Measurements from ENCODE around the gene TMEFF2. TPM values are rescaled to one million over a fixed set of nuclear protein-coding genes. Genes with fewer than 3 reads are reported as not detected.

The TMEFF2 gene
- total and polyA plus RNA-seq, 2 donors from 2014 or later, result not detected

- H3K4me1 ChIP-seq (ENCODE audit: control insufficient read depth in 2 of 3, insufficient read depth in 2 of 3, low read depth in 1 of 3, low read length in 3 of 3), result no peaks in the 10 kb centered on the region
- TF ChIP-seq CTCF (IDR thresholded peaks at IDR 0.05; ENCODE audit: borderline replicate concordance, extremely low read depth, insufficient read depth), result no peak
- H3K36me3 ChIP-seq (ENCODE audit: control insufficient read depth in 2 of 3, insufficient read depth in 3 of 3, low read length in 3 of 3), result no peaks in the 10 kb centered on the region
- no peak overlapping the region for H3K9ac ChIP-seq (ENCODE audit: low read length in 3 of 3)
- no peak overlapping the region for H3K27ac ChIP-seq (ENCODE audit: low read depth in 2 of 2, low read length in 2 of 2)
- H3K9me3 ChIP-seq (ENCODE audit: control insufficient read depth in 2 of 3, insufficient read depth in 1 of 3, low read length in 3 of 3), result no peaks in the 10 kb centered on the region
- FAIRE-seq (no peak), DNase-seq (no peak)
- H3K4me3 ChIP-seq (ENCODE audit: low read length in 3 of 3), result no peak overlapping the region
- H3K27me3 ChIP-seq (ENCODE audit: control insufficient read depth, insufficient read depth, low read length), result no peaks in the 10 kb centered on the region
- intact Hi-C loops (cut with DNase I), result no loop called here
Observed at GRCh38 chr2:192000196-192000980, 194.3 kb downstream of the TMEFF2 start.

- H3K4me1 ChIP-seq (ENCODE audit: control insufficient read depth in 2 of 3, insufficient read depth in 2 of 3, low read depth in 1 of 3, low read length in 3 of 3), result no peaks in the 10 kb centered on the region
- H3K27me3 ChIP-seq (ENCODE audit: control insufficient read depth, insufficient read depth, low read length), result no peaks in the 10 kb centered on the region
- peak in 2 of 5 donors; percentile 32 to 40 for DNase-seq
- H3K9me3 ChIP-seq (ENCODE audit: control insufficient read depth in 2 of 3, insufficient read depth in 1 of 3, low read length in 3 of 3), result no peaks in the 10 kb centered on the region
- no peak overlapping the region for H3K4me3 ChIP-seq (ENCODE audit: low read length in 3 of 3)
- H3K9ac ChIP-seq (ENCODE audit: low read length in 3 of 3), result no peak overlapping the region
- no peaks in the 10 kb centered on the region for H3K36me3 ChIP-seq (ENCODE audit: control insufficient read depth in 2 of 3, insufficient read depth in 3 of 3, low read length in 3 of 3)
- intact Hi-C loops (cut with DNase I), result no loop called here
- FAIRE-seq, result no peak
- H3K27ac ChIP-seq (ENCODE audit: low read depth in 2 of 2, low read length in 2 of 2), result no peak overlapping the region
- TF ChIP-seq CTCF (IDR thresholded peaks at IDR 0.05; ENCODE audit: borderline replicate concordance, extremely low read depth, insufficient read depth), result no peak
Observed at GRCh38 chr2:191999101-191999841, 195.5 kb downstream of the TMEFF2 start.

- FAIRE-seq (no peak), DNase-seq (no peak)
- H3K36me3 ChIP-seq (ENCODE audit: control insufficient read depth in 2 of 3, insufficient read depth in 3 of 3, low read length in 3 of 3), result no peaks in the 10 kb centered on the region
- H3K4me1 ChIP-seq (ENCODE audit: control insufficient read depth in 2 of 3, insufficient read depth in 2 of 3, low read depth in 1 of 3, low read length in 3 of 3), result no peaks in the 10 kb centered on the region
- intact Hi-C loops (cut with DNase I), result no loop called here
- no peak overlapping the region for H3K4me3 ChIP-seq (ENCODE audit: low read length in 3 of 3)
- H3K9me3 ChIP-seq (ENCODE audit: control insufficient read depth in 2 of 3, insufficient read depth in 1 of 3, low read length in 3 of 3), result no peaks in the 10 kb centered on the region
- no peaks in the 10 kb centered on the region for H3K27me3 ChIP-seq (ENCODE audit: control insufficient read depth, insufficient read depth, low read length)
- H3K9ac ChIP-seq (ENCODE audit: low read length in 3 of 3), result no peak overlapping the region
- H3K27ac ChIP-seq (ENCODE audit: low read depth in 2 of 2, low read length in 2 of 2), result no peak overlapping the region
- TF ChIP-seq CTCF (IDR thresholded peaks at IDR 0.05; ENCODE audit: borderline replicate concordance, extremely low read depth, insufficient read depth), result no peak
Observed at GRCh38 chr2:191995285-191995684, 199.4 kb downstream of the TMEFF2 start.
